ENCODE results near the gene JARID2.

GRCh38 chr6:15439410-15440025, 193.6 kb downstream of the JARID2 start:
- TF ChIP-seq CTCF (IDR thresholded peaks at IDR 0.05) (no peak), POLR2A (IDR thresholded peaks at IDR 0.05) (no peak)
